ENCODE data around the gene UNC50.

GRCh38 chr2:98658816-98659490 lies 50.6 kb downstream of the UNC50 start:
- TF ChIP-seq CTCF (IDR thresholded peaks at IDR 0.05; ENCODE audit: borderline replicate concordance, extremely low read depth, low read length, poor library complexity, severe bottlenecking) (no peak), EZH2 (IDR thresholded peaks at IDR 0.05; ENCODE audit: borderline replicate concordance, low read depth, low read length, severe bottlenecking) (no peak)
